CD14-positive monocyte (primary cell): ENCODE data around the gene BTN2A1. TPM values are rescaled to one million over a fixed set of nuclear protein-coding genes. Genes with fewer than 3 reads are reported as not detected.
A peak's percentile ranks its signal among the peaks of the same experiment; 100 is the strongest.

Experiments
- DNase-seq, 3 donors: peaks; one replicate each; pipeline ENCODE4 v3.0.0-alpha.2; 2011 to 2022
- H2AFZ ChIP-seq: 2 replicates; pipeline ENCODE4 v1.6.0; 2012; ENCODE audit warnings: mild to moderate bottlenecking, low read depth, low read length, inconsistent platforms; ENCODE audit not compliant: insufficient read depth, poor library complexity, severe bottlenecking
- H3K27ac ChIP-seq, 2 donors: 1 replicate in 1 of 2; 2 replicates in 1 of 2; pipeline ENCODE4 v1.5.1; 2012 to 2013; ENCODE audit warnings: low read length in 2 of 2, control low read depth in 1 of 2, inconsistent platforms in 1 of 2, low read depth in 1 of 2, mild to moderate bottlenecking in 1 of 2
- H3K27me3 ChIP-seq, 2 donors: one replicate each; pipeline versions ENCODE4 v1.6.0 to v1.6.1; 2011 to 2013; ENCODE audit warnings: low read length in 2 of 2; ENCODE audit not compliant: control insufficient read depth in 2 of 2, insufficient read depth in 2 of 2
- H3K36me3 ChIP-seq, 2 donors: replicated peaks in 1 of 2; 1 replicate in 1 of 2; 2 replicates in 1 of 2; pipeline versions ENCODE4 v1.5.1 to v1.6.1; 2012 to 2013; ENCODE audit warnings: low read length in 2 of 2, control low read depth in 1 of 2, inconsistent platforms in 1 of 2, mild to moderate bottlenecking in 1 of 2; ENCODE audit not compliant: insufficient read depth in 2 of 2, control insufficient read depth in 1 of 2
- H3K4me1 ChIP-seq, 2 donors: 1 replicate in 1 of 2; 2 replicates in 1 of 2; pipeline versions ENCODE4 v1.5.1 to v1.6.1; 2012 to 2013; ENCODE audit warnings: low read length in 2 of 2, control low read depth in 1 of 2, inconsistent platforms in 1 of 2, mild to moderate bottlenecking in 1 of 2, moderate library complexity in 1 of 2; ENCODE audit not compliant: insufficient read depth in 2 of 2, control insufficient read depth in 1 of 2
- H3K4me2 ChIP-seq: replicated peaks from 2 replicates; pipeline ENCODE3; 2012; ENCODE audit warnings: low read length, moderate library complexity, mild to moderate bottlenecking; ENCODE audit not compliant: poor library complexity, severe bottlenecking; ENCODE audit errors: extremely low read depth
- H3K4me3 ChIP-seq, 3 experiments: fragments of 200-600 bp in 1 of 3; sonication (generic) in 1 of 3; replicated peaks in 1 of 3; 1 replicate in 2 of 3; 2 replicates in 1 of 3; pipeline ENCODE4 v1.5.1; 2011 to 2013; ENCODE audit warnings: low read length in 3 of 3, mild to moderate bottlenecking in 3 of 3, control low read depth in 2 of 3, low read depth in 2 of 3, inconsistent platforms in 1 of 3, moderate library complexity in 1 of 3
- H3K79me2 ChIP-seq: 2 replicates; pipeline ENCODE4 v1.6.0; 2012; ENCODE audit warnings: mild to moderate bottlenecking, control low read depth, inconsistent platforms, low read length, moderate library complexity; ENCODE audit not compliant: insufficient read depth
- H3K9ac ChIP-seq: 2 replicates; pipeline ENCODE4 v1.6.0; 2017; ENCODE audit warnings: low read length, mild to moderate bottlenecking; ENCODE audit not compliant: insufficient read depth, poor library complexity, severe bottlenecking
- H3K9me3 ChIP-seq, 2 donors: replicated peaks in 1 of 2; 1 replicate in 1 of 2; 2 replicates in 1 of 2; pipeline versions ENCODE4 v1.5.1 to v1.6.1; 2012 to 2013; ENCODE audit warnings: low read length in 2 of 2, control low read depth in 1 of 2; ENCODE audit not compliant: control insufficient read depth in 1 of 2, insufficient read depth in 1 of 2
- H4K20me1 ChIP-seq: 2 replicates; pipeline ENCODE4 v1.6.0; 2012; ENCODE audit warnings: mild to moderate bottlenecking, low read length, control low read depth, moderate library complexity; ENCODE audit not compliant: insufficient read depth
- H3K27ac Mint-ChIP-seq, 7 donors: one replicate each; pipeline ENCODE4 v1.8.0; 2020; ENCODE audit warnings: mild to moderate bottlenecking in 7 of 7, mixed read lengths in 7 of 7, moderate library complexity in 6 of 7, inconsistent platforms in 2 of 7
- H3K27me3 Mint-ChIP-seq, 3 donors: one replicate each; pipeline ENCODE4 v1.8.0; 2021 to 2022; ENCODE audit warnings: low read depth in 3 of 3, mild to moderate bottlenecking in 3 of 3, mixed read lengths in 3 of 3, moderate library complexity in 3 of 3, inconsistent platforms in 1 of 3
- H3K36me3 Mint-ChIP-seq, 2 donors: one replicate each; pipeline ENCODE4 v1.8.0; 2020; ENCODE audit warnings: mixed read lengths in 2 of 2, inconsistent platforms in 1 of 2, mild to moderate bottlenecking in 1 of 2
- H3K4me1 Mint-ChIP-seq: one replicate; pipeline ENCODE4 v1.8.0; 2020; ENCODE audit warnings: mild to moderate bottlenecking, mixed read lengths
- H3K4me3 Mint-ChIP-seq, 2 donors: one replicate each; pipeline ENCODE4 v1.8.0; 2020; ENCODE audit warnings: mild to moderate bottlenecking in 2 of 2, mixed read lengths in 2 of 2, moderate library complexity in 1 of 2
- H3K9me3 Mint-ChIP-seq, 7 donors: one replicate each; pipeline ENCODE4 v1.8.0; 2020 to 2022; ENCODE audit warnings: mixed read lengths in 7 of 7, mild to moderate bottlenecking in 6 of 7, moderate library complexity in 6 of 7, inconsistent platforms in 2 of 7
- WGBS: methylation state at CpG from one replicate; pipeline ENCODE4 v1.1.5; 2013; ENCODE audit warnings: missing lambda C conversion rate; ENCODE audit not compliant: insufficient coverage; 5-methylcytosine and 5-hydroxymethylcytosine counted together
- intact Hi-C, 2 donors: fragments of 100-400 bp; cut with micrococcal nuclease; formaldehyde crosslinking; loops; one replicate each; pipeline versions ENCODE4 v1.15.0 to v1.15.1; 2023
- polyA plus RNA-seq, 3 donors: library from polyadenylated mRNA; depleted of rRNA in 1 of 3; unstranded in 2 of 3; stranded (reverse) in 1 of 3; fragments of 300-500 nt in 2 of 3; fragments of >200 nt in 1 of 3; fragmentation: Illumina TruSeq in 2 of 3; gene quantifications; 1 replicate in 2 of 3; 2 replicates in 1 of 3; pipeline ENCODE4 v1.2.3, GENCODE V29; 2012 to 2021
- TF ChIP-seq, protein P1 (sequence below): fragments of 200-600 bp; IDR thresholded peaks from one replicate; pipeline ENCODE4 v1.8.0; 2022; ENCODE audit warnings: antibody characterized with exemption, mild to moderate bottlenecking

BTN2A1 gene
- polyA plus RNA-seq, 3 donors, result 4.3 to 66.4 (median 10.8) TPM

DNA sequence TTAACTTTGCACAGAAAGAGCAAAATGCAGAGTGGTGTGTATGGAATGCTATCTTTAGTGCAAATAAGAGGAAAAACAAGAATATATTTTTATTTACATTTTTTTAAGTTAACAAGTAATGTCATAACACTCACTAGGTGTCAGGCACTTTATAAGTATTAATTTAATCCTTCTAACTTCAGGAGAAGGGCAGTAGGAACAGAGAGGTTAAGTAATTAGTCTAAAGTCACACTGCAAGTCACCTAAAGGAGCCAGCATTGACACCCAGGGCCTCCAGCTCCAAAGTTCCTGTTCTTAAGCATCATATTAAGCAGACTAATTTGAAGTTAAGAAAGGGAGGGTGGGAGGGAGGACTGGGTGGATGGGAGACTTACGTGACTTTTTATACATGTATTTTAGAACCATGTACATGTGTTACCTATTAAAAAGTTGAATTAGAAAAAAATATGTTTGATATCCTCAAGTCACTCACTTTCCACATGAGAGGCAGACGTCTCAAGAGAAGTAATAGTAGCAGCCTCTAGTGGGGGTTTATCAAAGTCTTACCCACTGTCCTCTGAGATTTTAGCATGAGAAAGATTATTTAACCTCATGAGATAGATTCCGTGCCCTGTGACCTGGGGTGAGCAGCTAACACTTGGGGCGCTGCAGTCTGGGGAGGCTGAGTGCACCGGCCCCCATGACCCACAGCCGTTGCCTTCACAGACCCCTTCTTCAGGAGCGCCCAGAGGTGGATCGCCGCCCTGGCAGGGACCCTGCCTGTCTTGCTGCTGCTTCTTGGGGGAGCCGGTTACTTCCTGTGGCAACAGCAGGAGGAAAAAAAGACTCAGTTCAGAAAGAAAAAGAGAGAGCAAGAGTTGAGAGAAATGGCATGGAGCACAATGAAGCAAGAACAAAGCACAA lies 48.7 kb upstream of the BTN2A1 start:
- Mint-ChIP-seq H3K36me3 (peaks cover 82 to 84% of the 10 kb centered on the region in 2 donors), H3K4me1 (peaks cover 29% of the 10 kb centered on the region), H3K9me3 (no peaks in the 10 kb centered on the region), H3K27me3 (no peaks in the 10 kb centered on the region), H3K27ac (peak overlapping the region in 1 of 7 donors; percentile 62), H3K4me3 (no peak overlapping the region)
- Histone ChIP-seq H3K27me3 (no peaks in the 10 kb centered on the region), H3K4me2 (no peak overlapping the region), H3K27ac (no peak overlapping the region), H3K4me3 (no peak overlapping the region), H3K9me3 (no peaks in the 10 kb centered on the region), H2AFZ (no peak overlapping the region), H3K4me1 (peaks cover 11 to 12% of the 10 kb centered on the region in 2 donors), H3K9ac (no peak overlapping the region), H3K79me2 (peaks cover 8% of the 10 kb centered on the region), H3K36me3 (peaks cover 74 to 92% of the 10 kb centered on the region in 2 donors), H4K20me1 (no peaks in the 10 kb centered on the region)
- intact Hi-C loops, result no loop called here
- 95% methylated on average over 7 of the region's 10 CpGs for WGBS
- no peak for DNase-seq
- TF ChIP-seq, protein P1, sequence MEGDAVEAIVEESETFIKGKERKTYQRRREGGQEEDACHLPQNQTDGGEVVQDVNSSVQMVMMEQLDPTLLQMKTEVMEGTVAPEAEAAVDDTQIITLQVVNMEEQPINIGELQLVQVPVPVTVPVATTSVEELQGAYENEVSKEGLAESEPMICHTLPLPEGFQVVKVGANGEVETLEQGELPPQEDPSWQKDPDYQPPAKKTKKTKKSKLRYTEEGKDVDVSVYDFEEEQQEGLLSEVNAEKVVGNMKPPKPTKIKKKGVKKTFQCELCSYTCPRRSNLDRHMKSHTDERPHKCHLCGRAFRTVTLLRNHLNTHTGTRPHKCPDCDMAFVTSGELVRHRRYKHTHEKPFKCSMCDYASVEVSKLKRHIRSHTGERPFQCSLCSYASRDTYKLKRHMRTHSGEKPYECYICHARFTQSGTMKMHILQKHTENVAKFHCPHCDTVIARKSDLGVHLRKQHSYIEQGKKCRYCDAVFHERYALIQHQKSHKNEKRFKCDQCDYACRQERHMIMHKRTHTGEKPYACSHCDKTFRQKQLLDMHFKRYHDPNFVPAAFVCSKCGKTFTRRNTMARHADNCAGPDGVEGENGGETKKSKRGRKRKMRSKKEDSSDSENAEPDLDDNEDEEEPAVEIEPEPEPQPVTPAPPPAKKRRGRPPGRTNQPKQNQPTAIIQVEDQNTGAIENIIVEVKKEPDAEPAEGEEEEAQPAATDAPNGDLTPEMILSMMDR, result no peak

DNA sequence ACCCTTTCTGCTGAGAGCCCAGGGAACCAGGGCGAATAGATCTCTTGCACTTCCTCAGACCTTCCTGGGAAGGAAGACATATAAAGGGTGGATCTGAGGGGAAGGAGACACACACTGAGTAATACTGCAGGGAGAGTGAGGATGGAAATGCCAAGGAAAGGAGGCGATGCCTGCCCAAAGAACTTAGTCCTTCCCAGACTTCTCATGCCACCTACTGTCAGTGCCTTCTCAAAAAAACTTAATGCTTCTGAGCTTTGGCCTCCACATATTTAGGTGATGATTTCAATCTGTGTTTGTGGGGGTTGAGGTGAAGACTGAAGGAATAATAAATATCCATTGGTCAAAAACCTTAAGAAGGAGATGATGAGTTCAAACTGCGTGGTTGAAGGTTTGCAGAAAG lies 46.0 kb upstream of the BTN2A1 start:
- Histone ChIP-seq H3K4me1 (no peaks in the 10 kb centered on the region), H3K36me3 (peaks cover 71 to 76% of the 10 kb centered on the region in 2 donors), H3K27me3 (no peaks in the 10 kb centered on the region), H3K9me3 (peaks cover under 1% of the 10 kb centered on the region in 2 donors), H3K27ac (no peak overlapping the region), H2AFZ (no peak overlapping the region), H3K4me2 (no peak overlapping the region), H4K20me1 (no peaks in the 10 kb centered on the region), H3K79me2 (no peaks in the 10 kb centered on the region), H3K4me3 (no peak overlapping the region), H3K9ac (no peak overlapping the region)
- Mint-ChIP-seq H3K27ac (no peak overlapping the region), H3K27me3 (no peaks in the 10 kb centered on the region), H3K4me1 (peaks cover 7% of the 10 kb centered on the region), H3K4me3 (no peak overlapping the region), H3K9me3 (peaks cover 0 to 4% (median 2%) of the 10 kb centered on the region in 7 donors), H3K36me3 (peaks cover 68 to 73% of the 10 kb centered on the region in 2 donors)
- WGBS, result no CpG with 5 or more reads among the region's 3 CpGs
- TF ChIP-seq, protein P1, result no peak
- intact Hi-C loops, result no loop called here
- DNase-seq, result no peak
